Measurements from ENCODE around the gene ANO6.

The ANO6 gene

GRCh38 chr12:45458854-45459807, 243.2 kb downstream of the ANO6 start:
- no peak for DNase-seq (ENCODE audit: low spot score)

GRCh38 chr12:45462506-45462905, 246.6 kb downstream of the ANO6 start:
- no peak for DNase-seq (ENCODE audit: low spot score)

- DNase-seq (ENCODE audit: low spot score), result no peak
Observed at GRCh38 chr12:45464699-45465098, 248.8 kb downstream of the ANO6 start.

GRCh38 chr12:45468751-45469615, 253.1 kb downstream of the ANO6 start:
- no peak for DNase-seq (ENCODE audit: low spot score)

GRCh38 chr12:45469902-45470301, 254.0 kb downstream of the ANO6 start:
- no peak for DNase-seq (ENCODE audit: low spot score)

- no peak for DNase-seq (ENCODE audit: low spot score)
Observed at GRCh38 chr12:45473636-45474035, 257.7 kb downstream of the ANO6 start.

GRCh38 chr12:45475594-45475993, 259.7 kb downstream of the ANO6 start:
- DNase-seq (ENCODE audit: low spot score), result no peak

- DNase-seq (ENCODE audit: low spot score), result no peak
Observed at GRCh38 chr12:45477526-45477925, 261.6 kb downstream of the ANO6 start.

- DNase-seq (ENCODE audit: low spot score), result no peak
Observed at GRCh38 chr12:45478931-45479330, 263.0 kb downstream of the ANO6 start.

GRCh38 chr12:45481746-45482145, 265.9 kb downstream of the ANO6 start:
- no peak for DNase-seq (ENCODE audit: low spot score)

- DNase-seq (ENCODE audit: low spot score), result no peak
Observed at GRCh38 chr12:45483571-45483970, 267.7 kb downstream of the ANO6 start.

Data from GM03348 (cell line).